Measurements from ENCODE around the gene GJB4. TPM values are rescaled to one million over a fixed set of nuclear protein-coding genes. Genes with fewer than 3 reads are reported as not detected.

The GJB4 gene
- total and polyA plus RNA-seq, 4 donors, result 0.06 to 0.29 (median 0.12) TPM; not detected in 1

DNA sequence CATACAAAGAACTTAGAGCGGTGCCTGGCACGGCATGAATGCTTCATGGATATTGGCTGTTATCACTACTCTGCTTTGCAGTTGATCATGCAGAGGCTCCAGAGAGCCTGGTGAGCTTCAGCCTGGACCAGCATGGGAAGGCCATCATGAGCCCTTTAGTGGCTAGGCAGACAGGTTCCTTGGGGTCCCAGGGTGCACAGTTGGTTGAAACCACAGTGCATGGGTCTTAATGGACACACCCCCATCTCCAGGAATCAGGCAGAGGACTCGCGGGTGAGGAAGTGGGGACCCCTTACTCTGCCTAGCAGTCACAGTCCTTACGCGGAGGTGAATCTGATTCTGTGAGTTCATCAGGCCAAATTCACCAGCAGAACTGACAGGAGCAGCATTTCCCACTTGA lies 3.6 kb upstream of the GJB4 start:
- Histone ChIP-seq H3K4me1 (ENCODE audit: control insufficient read depth in 5 of 5, insufficient read depth in 5 of 5, low read length in 5 of 5) (no peaks in the 10 kb centered on the region), H3K9me3 (ENCODE audit: control insufficient read depth in 4 of 4, insufficient read depth in 3 of 4, low read length in 3 of 4) (peaks cover 0 to under 1% (median 0%) of the 10 kb centered on the region in 4 donors), H3K27ac (ENCODE audit: low read depth in 1 of 2, low read length in 1 of 2) (no peak overlapping the region), H3K27me3 (ENCODE audit: control insufficient read depth in 3 of 3, insufficient read depth in 3 of 3, low read length in 2 of 3) (no peaks in the 10 kb centered on the region), H3K4me3 (no peak overlapping the region), H3K9ac (ENCODE audit: insufficient read depth in 1 of 2, low read length in 2 of 2) (no peak overlapping the region), H3K36me3 (ENCODE audit: control insufficient read depth in 4 of 4, insufficient read depth in 4 of 4, low read length in 4 of 4) (no peaks in the 10 kb centered on the region)
- ATAC-seq (ENCODE audit: insufficient read depth, low FRiP score), result no peak
- TF ChIP-seq, protein P1, sequence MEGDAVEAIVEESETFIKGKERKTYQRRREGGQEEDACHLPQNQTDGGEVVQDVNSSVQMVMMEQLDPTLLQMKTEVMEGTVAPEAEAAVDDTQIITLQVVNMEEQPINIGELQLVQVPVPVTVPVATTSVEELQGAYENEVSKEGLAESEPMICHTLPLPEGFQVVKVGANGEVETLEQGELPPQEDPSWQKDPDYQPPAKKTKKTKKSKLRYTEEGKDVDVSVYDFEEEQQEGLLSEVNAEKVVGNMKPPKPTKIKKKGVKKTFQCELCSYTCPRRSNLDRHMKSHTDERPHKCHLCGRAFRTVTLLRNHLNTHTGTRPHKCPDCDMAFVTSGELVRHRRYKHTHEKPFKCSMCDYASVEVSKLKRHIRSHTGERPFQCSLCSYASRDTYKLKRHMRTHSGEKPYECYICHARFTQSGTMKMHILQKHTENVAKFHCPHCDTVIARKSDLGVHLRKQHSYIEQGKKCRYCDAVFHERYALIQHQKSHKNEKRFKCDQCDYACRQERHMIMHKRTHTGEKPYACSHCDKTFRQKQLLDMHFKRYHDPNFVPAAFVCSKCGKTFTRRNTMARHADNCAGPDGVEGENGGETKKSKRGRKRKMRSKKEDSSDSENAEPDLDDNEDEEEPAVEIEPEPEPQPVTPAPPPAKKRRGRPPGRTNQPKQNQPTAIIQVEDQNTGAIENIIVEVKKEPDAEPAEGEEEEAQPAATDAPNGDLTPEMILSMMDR (IDR thresholded peaks at IDR 0.05; ENCODE audit: control extremely low read depth, extremely low read depth), result no peak
- WGBS, 2 donors, result 92% methylated on average over 6 of the region's 6 CpGs
- DNase-seq, result no peak

GRCh38 chr1:34757386-34757785 lies 2.2 kb upstream of the GJB4 start:
- H3K9me3 ChIP-seq (ENCODE audit: control insufficient read depth in 4 of 4, insufficient read depth in 3 of 4, low read length in 3 of 4), result peaks cover 0 to 6% (median 0%) of the 10 kb centered on the region in 4 donors
- DNase-seq (no peak), ATAC-seq (ENCODE audit: insufficient read depth, low FRiP score) (no peak)
- 93 to 94% methylated on average over 21 of the region's 21 CpGs for WGBS, 2 donors
- no peak overlapping the region for H3K27ac ChIP-seq (ENCODE audit: low read depth in 1 of 2, low read length in 1 of 2)
- H3K4me1 ChIP-seq (ENCODE audit: control insufficient read depth in 5 of 5, insufficient read depth in 5 of 5, low read length in 5 of 5), result no peaks in the 10 kb centered on the region
- H3K9ac ChIP-seq (ENCODE audit: insufficient read depth in 1 of 2, low read length in 2 of 2), result no peak overlapping the region
- H3K36me3 ChIP-seq (ENCODE audit: control insufficient read depth in 4 of 4, insufficient read depth in 4 of 4, low read length in 4 of 4), result no peaks in the 10 kb centered on the region
- H3K27me3 ChIP-seq (ENCODE audit: control insufficient read depth in 3 of 3, insufficient read depth in 3 of 3, low read length in 2 of 3), result no peaks in the 10 kb centered on the region
- no peak overlapping the region for H3K4me3 ChIP-seq
- TF ChIP-seq, protein P1 (IDR thresholded peaks at IDR 0.05; ENCODE audit: control extremely low read depth, extremely low read depth), result no peak

GRCh38 chr1:34758751-34759150 lies 789 bp upstream of the GJB4 start:
- no peak overlapping the region for H3K4me3 ChIP-seq
- ATAC-seq (ENCODE audit: insufficient read depth, low FRiP score) (no peak), DNase-seq (no peak)
- H3K27me3 ChIP-seq (ENCODE audit: control insufficient read depth in 3 of 3, insufficient read depth in 3 of 3, low read length in 2 of 3), result no peaks in the 10 kb centered on the region
- no peaks in the 10 kb centered on the region for H3K36me3 ChIP-seq (ENCODE audit: control insufficient read depth in 4 of 4, insufficient read depth in 4 of 4, low read length in 4 of 4)
- no peak overlapping the region for H3K27ac ChIP-seq (ENCODE audit: low read depth in 1 of 2, low read length in 1 of 2)
- 75 to 82% methylated on average over 4 of the region's 4 CpGs for WGBS, 2 donors
- no peak overlapping the region for H3K9ac ChIP-seq (ENCODE audit: insufficient read depth in 1 of 2, low read length in 2 of 2)
- no peaks in the 10 kb centered on the region for H3K4me1 ChIP-seq (ENCODE audit: control insufficient read depth in 5 of 5, insufficient read depth in 5 of 5, low read length in 5 of 5)
- TF ChIP-seq, protein P1 (IDR thresholded peaks at IDR 0.05; ENCODE audit: control extremely low read depth, extremely low read depth), result no peak
- H3K9me3 ChIP-seq (ENCODE audit: control insufficient read depth in 4 of 4, insufficient read depth in 3 of 4, low read length in 3 of 4), result peaks cover 0 to 6% (median 0%) of the 10 kb centered on the region in 4 donors

DNA sequence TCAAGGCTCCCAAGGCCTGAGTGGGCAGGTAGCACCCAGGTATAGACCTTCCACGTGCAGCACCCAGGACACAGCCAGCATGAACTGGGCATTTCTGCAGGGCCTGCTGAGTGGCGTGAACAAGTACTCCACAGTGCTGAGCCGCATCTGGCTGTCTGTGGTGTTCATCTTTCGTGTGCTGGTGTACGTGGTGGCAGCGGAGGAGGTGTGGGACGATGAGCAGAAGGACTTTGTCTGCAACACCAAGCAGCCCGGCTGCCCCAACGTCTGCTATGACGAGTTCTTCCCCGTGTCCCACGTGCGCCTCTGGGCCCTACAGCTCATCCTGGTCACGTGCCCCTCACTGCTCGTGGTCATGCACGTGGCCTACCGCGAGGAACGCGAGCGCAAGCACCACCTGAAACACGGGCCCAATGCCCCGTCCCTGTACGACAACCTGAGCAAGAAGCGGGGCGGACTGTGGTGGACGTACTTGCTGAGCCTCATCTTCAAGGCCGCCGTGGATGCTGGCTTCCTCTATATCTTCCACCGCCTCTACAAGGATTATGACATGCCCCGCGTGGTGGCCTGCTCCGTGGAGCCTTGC lies 1.7 kb downstream of the GJB4 start:
- Histone ChIP-seq H3K4me3 (no peak overlapping the region), H3K27me3 (ENCODE audit: control insufficient read depth in 3 of 3, insufficient read depth in 3 of 3, low read length in 2 of 3) (no peaks in the 10 kb centered on the region), H3K9ac (ENCODE audit: insufficient read depth in 1 of 2, low read length in 2 of 2) (no peak overlapping the region), H3K4me1 (ENCODE audit: control insufficient read depth in 5 of 5, insufficient read depth in 5 of 5, low read length in 5 of 5) (no peaks in the 10 kb centered on the region), H3K27ac (ENCODE audit: low read depth in 1 of 2, low read length in 1 of 2) (no peak overlapping the region), H3K36me3 (ENCODE audit: control insufficient read depth in 4 of 4, insufficient read depth in 4 of 4, low read length in 4 of 4) (no peaks in the 10 kb centered on the region), H3K9me3 (ENCODE audit: control insufficient read depth in 4 of 4, insufficient read depth in 3 of 4, low read length in 3 of 4) (peaks cover 0 to 10% (median 0%) of the 10 kb centered on the region in 4 donors)
- TF ChIP-seq, protein P1 (IDR thresholded peaks at IDR 0.05; ENCODE audit: control extremely low read depth, extremely low read depth), result no peak
- ATAC-seq (ENCODE audit: insufficient read depth, low FRiP score) (no peak), DNase-seq (no peak)
- WGBS, 2 donors, result 94 to 95% methylated on average over 33 of the region's 33 CpGs
